Measurements from ENCODE around the gene ARHGAP12.

ARHGAP12 gene

DNA sequence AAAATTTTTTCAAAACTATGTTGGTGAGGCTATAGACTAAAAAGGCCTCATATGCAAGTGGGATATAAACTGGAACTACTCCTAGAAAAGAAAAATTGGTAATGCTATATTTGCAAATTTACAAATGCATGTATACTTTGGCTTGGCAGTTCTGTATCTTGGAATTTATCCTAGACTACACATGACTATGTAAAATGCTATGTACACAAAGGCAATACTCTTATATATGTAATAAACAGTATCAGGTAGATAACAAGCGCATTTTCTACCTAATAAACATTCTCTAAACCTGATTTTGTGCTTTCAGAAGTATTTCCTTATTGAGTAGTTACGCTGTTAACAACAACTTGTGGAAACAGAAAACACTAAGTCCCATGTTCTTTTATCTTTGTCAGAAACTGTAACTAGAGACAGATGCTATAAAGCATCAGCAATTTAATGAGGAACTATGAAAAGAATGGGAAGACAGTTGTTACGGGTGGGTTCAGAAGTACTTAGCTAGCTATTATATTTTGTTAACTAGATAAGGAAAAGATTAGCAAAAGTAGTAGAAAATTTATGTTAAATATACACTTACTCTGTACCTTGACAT lies 107.8 kb downstream of the ARHGAP12 start:
- DNase-seq = no peak

DNA sequence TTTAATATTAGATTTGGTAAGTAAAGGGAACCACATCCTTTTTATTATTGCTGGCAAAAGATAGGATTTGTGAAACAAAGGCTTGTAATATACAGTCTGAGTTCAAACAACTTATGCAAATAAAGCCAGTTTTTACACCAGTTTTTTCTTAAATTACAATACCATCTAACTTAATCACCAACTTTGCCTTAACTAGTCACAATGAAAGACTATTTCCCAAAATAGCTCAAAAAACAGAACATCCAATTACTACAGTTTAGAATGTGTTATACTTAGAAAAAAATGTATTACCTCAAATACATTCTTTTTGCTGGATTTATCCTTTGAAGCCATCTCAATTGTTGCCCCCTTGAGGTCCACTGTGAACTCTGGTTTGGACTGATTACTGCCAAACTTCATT lies 108.5 kb downstream of the ARHGAP12 start:
- no peak for DNase-seq

DNA sequence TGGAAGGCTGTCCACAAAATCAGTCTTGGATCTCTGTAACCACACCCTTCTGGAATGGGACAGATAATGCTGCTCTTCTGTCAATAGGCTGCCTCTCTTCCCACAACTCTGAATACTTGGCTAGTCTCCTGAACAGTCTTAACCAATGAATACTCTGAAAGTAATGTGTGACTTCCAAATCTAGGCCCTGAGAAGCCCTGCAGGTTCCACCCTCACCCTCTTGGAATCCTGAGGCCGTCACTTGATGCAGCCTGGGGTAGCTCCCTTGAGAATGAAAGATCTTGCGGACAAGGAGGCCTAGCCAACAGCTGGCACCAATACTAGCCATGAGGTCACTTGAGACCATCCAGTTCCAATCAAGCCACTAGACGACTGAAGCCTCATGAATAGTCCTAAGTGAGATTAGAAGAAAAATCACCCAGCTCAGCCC lies 109.2 kb downstream of the ARHGAP12 start:
- no peak for DNase-seq

DNA sequence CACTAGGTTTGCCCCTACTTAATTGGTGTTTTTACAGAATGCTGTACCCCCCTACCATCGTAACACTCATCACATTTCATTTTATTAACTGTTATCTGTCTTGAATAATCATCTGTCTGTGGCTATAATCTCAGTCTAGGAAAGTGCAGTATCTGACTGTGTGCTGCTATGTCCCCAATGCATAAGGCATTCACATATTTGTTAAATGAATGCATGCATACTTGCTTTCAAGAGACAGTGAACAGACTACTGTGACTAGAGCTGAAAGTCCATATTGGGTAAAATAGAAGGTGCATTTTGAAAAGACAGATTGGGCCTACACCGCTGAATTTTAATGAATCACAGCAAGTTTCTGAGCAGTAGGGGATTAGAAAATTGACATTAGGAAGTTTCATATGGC lies 112.3 kb downstream of the ARHGAP12 start:
- no peak for DNase-seq

DNA sequence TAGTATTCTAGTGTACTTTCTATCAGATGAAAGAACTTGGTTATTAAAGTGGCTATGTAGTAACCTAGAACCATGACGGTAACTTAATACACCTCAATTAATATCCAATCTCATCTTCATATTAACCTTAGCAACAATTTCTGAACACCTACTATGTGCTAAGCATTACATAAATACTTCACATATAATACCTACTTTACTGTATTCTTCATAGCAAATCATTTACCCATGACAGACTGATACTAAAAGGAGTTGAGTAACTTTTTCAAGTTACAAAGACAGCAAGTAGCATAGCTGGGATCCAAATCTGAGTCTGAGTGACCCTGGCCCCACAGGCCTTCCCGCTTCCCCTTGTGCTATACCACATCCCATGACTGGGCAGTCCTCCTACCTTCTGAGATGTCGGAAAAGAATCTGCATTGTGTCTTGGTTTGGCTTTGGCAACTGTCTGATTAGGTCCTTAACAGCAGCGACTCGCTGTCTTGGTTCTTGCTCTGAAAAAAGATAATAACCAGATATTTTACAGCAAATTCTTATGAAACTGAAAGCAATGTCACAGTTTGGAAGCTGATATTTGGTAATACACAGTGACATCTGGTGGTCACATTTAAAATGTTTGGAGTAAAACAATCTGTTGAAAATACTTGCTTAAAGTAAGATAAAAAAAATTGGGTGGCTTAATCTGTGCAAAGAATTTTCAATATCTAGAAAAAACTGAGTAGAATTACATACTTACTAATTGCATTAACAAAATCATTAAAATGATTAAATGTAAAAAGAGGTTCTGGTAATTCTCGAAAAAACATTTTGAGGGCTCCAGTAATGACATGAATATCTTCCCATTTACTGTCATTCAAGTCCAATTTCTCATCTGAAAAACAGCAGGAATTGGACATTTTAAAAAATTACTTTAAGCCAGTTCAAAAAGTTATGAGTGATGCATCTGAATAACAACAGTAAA lies 120.1 kb downstream of the ARHGAP12 start:
- peak; percentile 10 for DNase-seq

DNA sequence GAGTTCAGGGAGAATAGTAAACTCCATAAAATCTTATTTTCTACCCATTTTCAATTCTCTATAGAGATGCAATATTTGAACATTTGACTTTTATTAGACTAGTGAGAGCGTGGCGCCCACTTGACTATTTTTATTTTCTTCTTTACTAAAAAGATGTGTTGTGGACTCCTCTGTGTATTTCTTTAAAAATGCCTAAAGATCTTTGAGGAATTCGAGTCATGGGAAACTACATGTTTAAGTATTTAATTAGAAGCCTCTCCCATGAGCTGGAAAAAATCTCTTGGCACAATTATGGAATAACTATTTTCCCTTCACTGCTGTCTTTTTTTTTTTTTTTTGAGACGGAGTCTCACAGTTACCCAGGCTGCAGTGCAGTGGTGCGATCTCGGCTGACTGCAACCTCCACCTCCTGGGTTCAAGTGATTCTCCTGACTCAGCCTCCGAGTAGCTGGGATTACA lies 124.2 kb downstream of the ARHGAP12 start:
- DNase-seq = no peak

DNA sequence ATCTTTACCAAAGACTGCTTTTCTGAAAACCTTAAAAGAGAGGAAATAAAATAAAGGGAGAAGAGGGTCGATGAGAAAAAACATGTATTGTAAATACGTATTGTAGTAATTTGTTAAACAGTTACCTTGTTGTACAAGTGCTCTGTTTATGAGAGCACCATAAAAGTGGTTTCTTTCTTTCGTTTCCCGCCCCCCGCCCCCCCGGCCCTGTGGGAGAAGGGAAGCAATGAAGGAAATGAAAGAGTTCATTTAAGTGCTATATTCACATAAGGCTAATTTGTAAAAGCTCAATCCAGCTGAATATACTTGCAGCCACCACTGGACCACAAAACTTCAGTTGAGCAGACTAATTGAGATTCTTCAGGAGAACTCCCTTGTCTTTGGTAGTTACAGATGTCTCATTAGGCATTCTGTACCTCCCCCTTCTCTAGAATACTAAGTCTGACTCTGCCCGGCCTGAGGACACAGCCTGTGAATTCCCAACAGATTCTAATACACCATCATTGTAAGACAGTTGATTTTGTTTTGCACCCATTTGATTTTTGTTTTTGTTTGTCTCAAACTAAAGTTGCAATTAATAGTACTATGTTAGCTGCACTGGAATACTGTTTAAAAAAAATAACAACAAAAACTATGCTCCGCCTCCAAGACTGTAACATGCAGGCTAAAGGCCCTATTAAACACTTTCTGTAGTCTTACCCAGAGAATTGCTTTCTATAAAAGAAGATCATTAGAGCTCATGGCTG lies 124.9 kb downstream of the ARHGAP12 start:
- no peak for DNase-seq

DNA sequence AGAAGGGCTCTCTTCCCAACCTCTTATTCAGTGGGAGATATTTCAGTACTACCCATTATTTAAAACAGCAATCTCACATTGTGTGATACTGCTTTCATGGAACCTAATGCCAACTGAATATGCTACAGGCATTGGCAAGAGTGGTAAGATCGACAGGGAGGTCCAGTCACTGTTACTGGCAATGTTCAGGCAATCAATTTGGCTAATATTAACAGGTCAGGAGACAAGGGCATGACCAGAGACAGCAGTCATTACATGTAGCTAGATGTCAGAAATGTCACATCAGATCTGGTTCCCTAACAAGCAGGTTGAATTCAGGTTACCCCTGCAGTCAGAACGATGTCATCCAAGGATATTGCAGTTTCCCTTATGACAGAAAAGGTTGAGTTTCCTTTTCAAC lies 129.4 kb downstream of the ARHGAP12 start:
- DNase-seq = no peak

DNA sequence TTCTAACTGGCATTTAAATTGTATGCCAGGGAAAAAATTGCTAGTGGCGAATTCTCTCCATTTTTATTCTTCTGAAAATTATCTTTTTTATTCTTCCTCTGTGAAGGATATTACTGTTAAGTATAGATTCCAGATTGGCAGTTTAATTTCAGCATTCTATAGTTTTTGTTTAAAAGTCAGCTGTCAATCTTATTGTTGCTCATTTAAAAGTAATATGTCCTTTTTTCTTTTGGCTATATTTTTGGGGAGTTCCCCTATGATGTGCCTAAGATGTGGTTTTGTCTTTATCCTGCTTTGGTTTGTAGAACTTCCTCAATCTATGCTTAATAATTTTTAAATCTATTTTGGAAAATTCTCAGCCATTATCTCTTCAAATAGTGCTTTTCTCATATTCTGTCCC lies 135.9 kb downstream of the ARHGAP12 start:
- DNase-seq = no peak

DNA sequence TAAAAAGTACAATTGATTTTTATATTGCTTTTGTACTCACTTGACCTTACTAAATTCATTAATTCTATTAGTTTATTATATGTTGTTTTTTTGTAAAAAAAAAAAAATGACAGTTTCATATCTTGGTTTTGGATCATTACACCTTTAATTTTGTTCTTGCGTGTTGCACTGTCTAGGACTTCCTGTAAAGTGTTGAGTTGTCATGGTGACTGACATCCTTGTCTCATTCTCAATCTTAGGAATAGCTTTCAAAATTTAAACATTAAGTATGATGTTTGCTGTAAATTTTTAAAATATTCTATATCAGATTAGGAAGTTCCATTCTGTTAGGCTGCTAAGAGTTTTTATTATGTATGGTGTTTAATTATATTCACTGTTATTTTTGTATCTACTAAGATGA lies 139.1 kb downstream of the ARHGAP12 start:
- no peak for DNase-seq

DNA sequence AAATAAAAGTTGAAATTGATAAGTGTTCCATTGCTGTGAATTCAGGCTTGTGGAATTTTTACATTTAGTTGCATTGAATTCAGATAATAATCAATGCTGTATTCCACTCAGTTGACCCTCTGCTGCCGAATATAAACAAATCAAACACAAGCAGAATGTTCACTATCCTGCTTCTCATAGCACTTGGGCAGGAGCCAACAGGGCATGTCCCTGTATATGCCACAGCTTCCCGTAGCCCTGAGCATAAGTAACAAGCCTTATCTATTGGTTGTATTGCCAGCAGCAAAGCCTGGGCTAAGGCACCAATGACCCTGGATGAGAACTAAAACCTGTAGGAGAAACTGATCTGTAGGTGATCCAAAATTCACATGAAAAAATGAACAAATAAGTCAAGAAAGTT lies 145.9 kb downstream of the ARHGAP12 start:
- DNase-seq = no peak

DNA sequence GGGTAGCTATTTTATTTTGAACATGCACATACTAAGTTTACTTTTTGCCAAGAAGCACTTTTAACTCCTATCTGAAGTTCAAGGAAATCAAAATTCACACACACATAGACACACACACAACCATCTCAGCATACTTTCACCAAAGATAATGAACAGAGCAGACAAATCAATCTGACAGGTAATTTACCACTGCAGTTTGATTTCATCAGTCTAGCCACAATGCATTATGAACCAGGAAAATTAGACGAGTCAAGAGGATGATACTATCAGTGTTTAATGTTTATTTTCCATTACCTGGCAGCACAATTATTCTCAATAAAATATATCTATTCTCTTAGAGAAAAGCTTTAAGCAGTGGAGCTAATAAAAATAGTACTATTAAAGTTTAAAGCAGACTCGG lies 147.9 kb downstream of the ARHGAP12 start:
- DNase-seq = no peak

DNA sequence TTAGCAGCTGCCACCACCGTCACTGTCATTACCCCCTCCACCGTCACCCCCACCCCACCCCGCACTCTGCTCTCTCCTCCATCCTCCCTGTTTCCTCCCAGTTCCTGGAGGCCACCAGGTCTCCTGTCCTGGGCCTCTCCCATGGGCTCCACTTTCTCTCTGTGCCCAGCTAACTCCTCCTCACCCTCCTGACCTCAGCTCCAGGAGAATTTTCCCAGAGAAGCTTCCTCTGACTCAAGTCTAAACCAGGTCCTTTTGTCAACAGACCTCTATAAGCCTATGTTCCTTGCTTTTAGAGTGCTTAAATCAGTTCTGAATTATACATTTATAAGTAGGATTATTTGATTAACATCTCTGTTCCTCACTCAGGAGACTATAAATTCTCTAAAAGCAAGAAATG lies 150.0 kb downstream of the ARHGAP12 start:
- peak; percentile 20 for DNase-seq

DNA sequence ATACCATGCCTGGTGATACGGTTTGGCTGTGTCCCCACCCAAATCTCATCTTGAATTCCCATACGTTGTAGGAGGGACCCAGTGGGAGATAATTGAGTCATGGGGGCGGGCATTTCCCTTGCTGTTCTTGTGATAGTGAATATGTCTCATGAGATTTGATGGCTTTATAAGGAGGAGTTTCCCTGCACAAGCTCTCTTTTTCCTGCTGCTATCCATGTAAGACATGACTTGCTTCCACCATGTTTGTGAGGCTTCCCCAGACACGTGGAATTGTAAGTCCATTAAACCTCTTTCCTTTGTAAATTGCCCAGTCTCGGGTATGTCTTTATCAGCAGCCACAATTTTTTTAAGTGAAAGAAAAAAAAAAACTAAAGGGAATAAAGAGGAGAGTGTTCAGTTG lies 152.5 kb downstream of the ARHGAP12 start:
- no peak for DNase-seq

DNA sequence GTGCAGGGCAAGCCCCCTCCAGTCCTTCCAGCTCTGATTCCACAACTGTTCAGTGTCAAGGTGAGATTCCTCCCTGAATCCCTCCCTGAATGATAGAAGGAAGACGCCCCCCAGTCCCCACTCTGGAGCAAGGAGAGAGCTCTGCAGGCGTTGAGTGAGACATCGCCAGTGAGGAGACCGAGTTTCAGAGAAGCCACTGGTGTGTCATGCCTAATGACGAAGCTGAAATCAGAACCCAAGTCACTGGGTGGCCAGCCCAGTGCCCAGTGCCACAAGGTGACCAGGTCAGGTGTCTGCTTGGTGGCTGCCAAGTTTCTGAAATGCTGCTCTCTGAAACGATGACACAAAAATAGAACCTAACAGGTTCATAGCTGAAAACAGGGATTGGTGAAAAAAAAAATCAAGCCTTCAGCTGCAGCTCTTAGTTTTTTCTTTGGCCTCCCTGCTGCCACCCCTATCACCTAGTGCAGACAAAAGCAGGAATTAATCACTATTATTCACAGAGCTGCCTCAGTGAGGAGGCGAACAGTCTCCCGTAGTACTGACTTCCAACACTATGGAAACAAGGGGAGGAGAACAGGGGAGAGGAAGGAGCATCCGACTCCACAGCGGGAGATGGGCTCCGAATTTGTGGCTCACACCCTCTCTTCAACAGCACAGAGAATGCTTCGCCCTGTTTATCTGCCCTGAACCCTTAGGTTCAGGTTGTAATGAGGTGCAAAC lies 153.5 kb downstream of the ARHGAP12 start:
- no peak for DNase-seq

DNA sequence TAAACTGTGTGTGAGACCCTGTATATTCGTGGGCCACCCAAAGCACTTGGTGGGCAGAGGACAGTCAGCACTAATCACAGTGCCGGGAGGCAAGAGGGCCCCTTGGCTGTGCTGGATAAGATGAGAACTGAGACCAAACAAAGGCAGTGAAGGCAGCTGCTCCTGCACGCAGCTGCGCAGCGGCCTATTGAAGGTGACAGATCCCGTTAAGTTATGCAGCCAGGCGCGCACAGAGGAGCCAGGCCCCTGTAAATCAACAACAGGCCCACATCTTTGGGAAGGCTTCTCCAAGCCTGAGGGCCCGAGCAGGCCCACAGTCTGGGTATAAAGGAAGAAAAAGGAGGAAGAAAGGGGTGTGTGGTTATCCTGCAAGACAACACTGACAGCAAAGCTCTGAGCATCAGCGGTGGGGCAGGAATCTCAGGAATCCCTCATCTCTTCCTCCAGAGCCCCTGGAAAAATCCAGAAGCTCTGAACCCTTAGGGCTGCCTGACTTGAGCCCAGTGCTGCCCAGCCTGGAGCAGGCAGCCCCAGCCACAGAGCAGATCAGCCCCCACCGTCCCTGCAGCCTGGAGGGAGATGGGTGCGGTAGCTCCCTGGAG lies 154.2 kb downstream of the ARHGAP12 start:
- no peak for DNase-seq

DNA sequence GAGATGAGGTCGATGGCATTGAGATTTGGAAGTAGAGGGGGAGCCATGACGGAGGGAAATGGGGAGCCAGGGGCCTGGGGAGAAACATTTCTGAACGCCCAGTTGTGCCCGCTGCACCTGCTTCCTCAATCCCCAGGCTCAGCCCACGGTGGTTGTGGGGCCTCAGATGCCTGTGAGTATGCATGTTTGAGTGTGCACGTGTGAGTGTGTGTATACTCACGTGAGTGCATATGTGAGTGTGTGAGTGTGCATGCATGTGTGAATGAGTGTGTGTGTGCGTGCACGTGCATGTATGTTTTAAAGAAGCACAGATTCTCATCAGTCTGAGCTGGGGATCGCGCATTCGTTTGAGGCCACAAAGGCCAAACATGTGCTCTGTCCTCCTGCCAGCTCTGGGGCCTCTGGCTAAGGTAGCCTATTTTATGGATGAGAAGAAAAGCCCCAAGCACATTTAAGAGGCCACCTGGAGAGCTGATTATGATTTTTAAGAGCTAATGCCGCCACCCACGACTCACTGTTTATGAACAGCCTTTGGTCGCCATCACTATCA lies 154.8 kb downstream of the ARHGAP12 start:
- DNase-seq = no peak

DNA sequence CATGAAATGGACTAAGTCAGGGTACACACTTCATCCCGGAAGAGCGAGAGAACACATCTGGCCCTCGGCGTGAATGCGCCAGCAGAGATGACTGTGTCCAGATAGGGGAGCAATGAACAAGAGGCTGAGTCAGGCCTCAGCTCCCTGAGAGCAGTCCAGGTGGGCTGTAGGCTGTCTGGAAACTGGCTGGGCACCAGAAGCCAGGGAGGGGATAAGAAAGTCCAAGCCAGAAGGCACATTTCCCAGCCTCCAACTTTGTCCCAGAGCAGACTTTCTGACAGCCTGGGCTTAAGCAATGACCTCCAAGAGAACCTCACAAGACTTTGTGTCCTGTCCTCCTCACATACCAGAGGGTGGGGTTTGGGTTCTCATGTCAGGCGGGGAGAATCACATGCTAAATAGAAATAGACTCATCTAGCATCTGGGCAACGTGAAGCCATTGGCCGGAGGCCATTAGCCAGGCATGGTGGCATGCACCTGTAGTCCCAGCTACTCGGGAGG lies 157.2 kb downstream of the ARHGAP12 start:
- no peak for DNase-seq

DNA sequence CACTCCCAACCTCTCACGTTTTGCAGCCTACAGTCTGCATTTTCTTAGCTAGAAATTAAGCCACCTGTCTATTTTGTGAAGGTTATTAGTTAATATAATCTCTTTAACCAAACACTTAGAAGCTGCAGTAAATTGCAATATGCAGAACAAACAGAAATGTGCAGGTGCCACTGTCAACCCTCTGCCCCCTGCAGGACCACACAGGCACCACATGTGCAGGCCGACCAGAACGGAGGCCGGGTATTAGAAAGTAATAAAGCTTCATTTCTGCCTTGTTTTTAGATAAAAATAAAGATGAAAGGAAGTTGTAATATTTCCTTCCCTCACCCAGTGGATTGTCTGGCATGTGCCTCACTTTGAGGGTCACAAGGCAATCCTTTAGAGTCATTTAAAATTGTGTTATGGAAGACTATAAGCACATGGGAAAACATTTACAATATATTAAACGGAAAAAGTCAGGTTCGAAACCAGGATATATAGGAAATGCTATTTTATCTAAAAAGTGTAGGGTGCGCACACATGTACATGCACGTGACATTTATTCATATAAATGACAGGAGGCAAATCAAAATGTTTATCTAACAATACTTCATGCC lies 158.2 kb downstream of the ARHGAP12 start:
- DNase-seq = no peak

DNA sequence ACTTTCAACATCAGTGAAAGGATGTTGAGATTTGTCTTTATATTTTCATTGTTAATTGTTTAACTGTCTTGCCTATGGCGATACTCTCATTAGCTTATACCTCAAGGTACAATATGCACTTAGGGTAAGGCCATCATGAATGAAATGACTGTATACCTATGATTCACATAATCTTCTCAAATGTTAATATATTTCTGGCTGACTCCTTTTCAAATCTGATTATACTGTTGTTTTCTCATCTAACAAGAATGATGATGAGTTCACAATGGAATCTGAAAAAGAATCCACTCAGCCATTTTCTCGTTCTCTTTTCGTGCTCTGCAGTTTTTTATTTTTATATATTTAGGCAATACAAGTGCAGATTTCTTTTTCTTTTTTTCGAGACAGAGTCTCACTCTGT lies 159.1 kb downstream of the ARHGAP12 start:
- peak; percentile 78 for DNase-seq

DNA sequence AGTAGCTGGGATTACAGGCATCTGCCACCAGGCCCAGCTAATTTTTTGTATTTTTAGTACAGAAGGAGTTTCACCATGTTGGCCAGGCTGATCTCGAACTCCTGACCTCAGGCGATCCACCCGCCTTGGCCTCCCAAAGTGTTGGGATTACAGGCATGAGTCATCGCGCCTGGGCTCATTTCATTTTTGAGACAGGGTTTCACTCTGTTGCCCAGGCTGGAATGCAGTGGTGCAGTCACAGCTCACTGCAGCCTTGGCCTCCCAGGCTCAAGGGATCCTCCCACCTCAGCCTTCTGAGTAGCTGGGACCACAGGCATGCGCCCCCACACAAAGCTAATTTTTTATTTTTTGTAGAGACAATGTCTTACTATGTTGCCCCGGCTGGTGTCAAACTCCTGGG lies 159.7 kb downstream of the ARHGAP12 start:
- DNase-seq = peak; percentile 87

DNA sequence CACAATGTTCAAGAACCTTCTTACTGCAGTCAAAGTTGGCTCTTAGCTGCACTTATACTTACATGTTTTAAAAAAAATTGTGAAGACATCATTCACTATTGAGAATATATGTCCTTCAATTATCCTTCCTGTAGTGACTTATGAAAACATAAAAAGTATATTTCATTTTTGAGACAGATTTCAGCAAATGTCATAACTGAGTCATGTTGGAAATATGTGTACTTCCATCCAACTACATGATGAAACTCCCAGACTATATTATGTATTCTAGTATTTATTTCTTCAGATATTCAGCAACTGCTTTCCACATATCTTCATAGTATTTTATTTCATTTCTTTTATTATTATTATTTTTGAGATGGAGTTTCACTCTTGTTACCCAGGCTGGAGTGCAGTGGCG lies 160.2 kb downstream of the ARHGAP12 start:
- DNase-seq = peak; percentile 13
